Fibroblast of mammary gland (primary cell): Measurements from ENCODE around the gene BLOC1S5.

Experiments
- DNase-seq: peaks from one replicate; pipeline ENCODE4 v3.0.0-alpha.2; 2010; ENCODE audit warnings: low read depth
- H3K4me3 ChIP-seq: 2 replicates; pipeline ENCODE4 v1.5.1; 2011; ENCODE audit warnings: low read depth, mild to moderate bottlenecking, low read length, moderate library complexity; ENCODE audit not compliant: control insufficient read depth
- CTCF ChIP-seq: conservative IDR thresholded peaks from 2 replicates; pipeline ENCODE4 v1.5.1; 2011; ENCODE audit warnings: low read depth, low read length, inconsistent platforms; ENCODE audit not compliant: control insufficient read depth, insufficient read depth

Gene BLOC1S5

GRCh38 chr6:8082572-8082953, 18.4 kb upstream of the BLOC1S5 start:
- TF ChIP-seq CTCF: no peak
- DNase-seq: no peak
- H3K4me3 ChIP-seq: no peak overlapping the region

DNA sequence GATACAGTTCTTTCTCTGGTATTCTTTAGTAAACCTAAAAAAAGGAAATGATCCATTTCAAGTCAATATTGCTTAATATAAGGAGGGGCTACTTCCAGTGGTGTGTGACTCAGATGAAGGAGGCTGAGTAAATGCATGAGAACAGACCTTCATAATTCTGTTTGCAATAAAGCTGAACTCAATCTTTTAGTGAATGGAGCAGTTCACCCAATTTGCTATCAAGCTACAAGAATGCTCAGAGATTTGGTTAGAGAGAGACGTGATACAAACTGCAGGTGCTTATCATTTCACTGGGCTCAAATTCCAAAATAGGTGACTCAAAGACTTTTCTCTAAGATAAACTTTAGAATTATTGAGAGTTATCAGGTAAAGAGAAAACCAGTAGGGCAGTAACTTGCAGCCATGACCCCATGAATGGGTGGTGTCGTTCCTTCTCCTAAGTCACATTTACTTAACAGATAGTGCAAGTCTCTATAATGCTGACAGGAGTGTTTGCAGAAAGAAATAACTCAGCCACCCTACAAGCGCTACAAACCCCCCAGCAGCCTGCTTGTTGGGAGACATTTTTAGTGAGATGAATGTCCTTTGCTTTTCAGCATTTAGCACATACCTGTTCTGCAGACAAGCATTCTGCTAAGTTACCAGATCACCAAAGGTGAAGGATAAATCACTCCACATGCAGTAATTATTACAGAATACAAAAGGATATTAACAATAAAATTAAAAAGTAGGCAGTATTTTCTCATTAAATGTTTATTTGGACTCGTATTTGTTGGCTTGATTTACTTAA, 16.4 kb upstream of the BLOC1S5 start:
- H3K4me3 ChIP-seq: no peak overlapping the region
- DNase-seq: peak; percentile 84

GRCh38 chr6:8079126-8079525, 14.9 kb upstream of the BLOC1S5 start:
- TF ChIP-seq CTCF: no peak
- no peak for DNase-seq

More for the DNA sequence above, 16.4 kb upstream of the BLOC1S5 start:
- no peak for TF ChIP-seq CTCF

DNA sequence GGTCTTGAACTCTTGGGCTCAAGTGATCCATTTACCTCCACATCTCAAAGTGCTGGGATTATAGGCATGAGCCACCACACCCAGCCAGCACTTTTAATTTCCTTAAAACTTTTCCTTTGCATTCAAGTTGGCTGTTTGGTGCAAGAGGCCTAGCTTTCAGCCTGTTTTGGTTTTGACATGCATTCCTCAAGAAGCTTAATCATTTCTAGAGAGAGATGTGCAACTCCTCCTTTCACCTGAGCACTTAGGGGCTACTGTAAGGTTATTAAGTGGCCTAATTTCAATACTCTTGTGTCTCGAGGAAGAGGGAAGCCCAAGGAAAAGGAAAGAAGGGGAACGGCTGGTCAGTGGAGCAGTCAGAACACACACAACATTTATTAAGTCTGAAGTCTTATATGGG, 13.8 kb upstream of the BLOC1S5 start:
- TF ChIP-seq CTCF: no peak
- no peak for DNase-seq
- H3K4me3 ChIP-seq: no peak overlapping the region

More at GRCh38 chr6:8079126-8079525, 14.9 kb upstream of the BLOC1S5 start:
- no peak overlapping the region for H3K4me3 ChIP-seq

DNA sequence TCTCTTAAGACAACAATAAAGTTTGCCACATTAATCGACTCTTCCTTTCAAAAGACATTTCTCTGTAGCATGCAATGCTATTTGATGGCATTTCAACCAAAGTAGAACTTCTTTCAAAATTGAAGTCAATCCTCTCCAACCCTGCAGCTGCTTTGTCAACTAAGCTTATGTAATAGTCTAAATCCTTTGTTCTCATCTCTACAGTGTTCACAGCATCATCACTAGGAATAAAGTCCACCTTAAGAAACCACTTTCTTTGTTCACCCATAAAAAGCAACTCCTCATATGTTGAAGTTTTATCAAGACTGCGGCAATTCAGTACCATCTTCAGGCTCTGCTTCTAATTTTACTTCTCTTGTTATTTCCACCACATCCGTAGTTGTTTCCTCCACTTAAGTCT, 11.5 kb upstream of the BLOC1S5 start:
- H3K4me3 ChIP-seq: no peak overlapping the region
- DNase-seq: no peak
- TF ChIP-seq CTCF: no peak

DNA sequence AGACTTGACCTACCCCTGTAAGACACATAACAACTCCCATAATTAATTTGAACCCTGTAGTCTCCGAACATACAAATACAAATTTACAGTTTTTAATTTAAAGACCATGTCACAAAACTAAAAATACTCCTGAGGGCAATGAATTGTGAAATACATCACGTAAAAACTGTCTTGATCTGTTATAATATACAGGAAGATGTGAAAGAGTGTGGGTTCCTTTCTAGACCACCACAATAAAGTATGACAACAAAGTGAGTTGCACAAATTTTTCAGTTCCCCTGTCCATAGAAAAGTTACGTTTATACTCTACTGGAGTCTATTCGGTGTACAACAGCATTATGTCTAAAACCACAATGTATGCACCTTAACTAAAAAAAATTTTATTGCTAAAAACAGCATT, 11.0 kb upstream of the BLOC1S5 start:
- DNase-seq: no peak
- TF ChIP-seq CTCF: no peak
- H3K4me3 ChIP-seq: no peak overlapping the region

- peak; percentile 52 for DNase-seq
- no peak overlapping the region for H3K4me3 ChIP-seq
- TF ChIP-seq CTCF: no peak
These were observed 10.0 kb upstream of the BLOC1S5 start for GRCh38 chr6:8074213-8074612.
